RWPE2 (cell line): Measurements from ENCODE around the gene RIMKLB.

ENCODE experiments used
- ATAC-seq: fragments of 200-7000 bp; cut with Tn5 transposase; 3 replicates; pipeline ENCODE4 v1.9.1; 2021; ENCODE audit warnings: low read depth
- DNase-seq: peaks from one replicate; pipeline ENCODE4 v3.0.0-alpha.2; 2020; ENCODE audit warnings: low spot score
- H3K27ac ChIP-seq: fragments of 450-650 bp; 2 replicates; pipeline ENCODE4 v1.5.1; 2017; ENCODE audit warnings: mild to moderate bottlenecking; ENCODE audit not compliant: poor library complexity, severe bottlenecking
- H3K27me3 ChIP-seq: fragments of 250-450 bp; sonication (Bioruptor Pico); 2 replicates; pipeline ENCODE4 v1.5.1; 2021; ENCODE audit warnings: mild to moderate bottlenecking, moderate library complexity; ENCODE audit not compliant: insufficient read depth, poor library complexity, severe bottlenecking
- H3K36me3 ChIP-seq: fragments of 250-450 bp; sonication (Bioruptor Pico); 2 replicates; pipeline ENCODE4 v1.5.1; 2020; ENCODE audit warnings: low read depth, mild to moderate bottlenecking, moderate library complexity
- H3K4me1 ChIP-seq: fragments of 250-450 bp; sonication (Bioruptor Pico); 2 replicates; pipeline ENCODE4 v1.5.1; 2021; ENCODE audit warnings: mild to moderate bottlenecking, moderate library complexity; ENCODE audit not compliant: insufficient read depth, poor library complexity, severe bottlenecking
- H3K4me3 ChIP-seq: fragments of 250-450 bp; sonication (Bioruptor Pico); 2 replicates; pipeline ENCODE4 v1.5.1; 2021; ENCODE audit warnings: mild to moderate bottlenecking, moderate library complexity; ENCODE audit not compliant: severe bottlenecking
- H3K9me3 ChIP-seq: fragments of 250-450 bp; sonication (Bioruptor Pico); 2 replicates; pipeline ENCODE4 v1.5.1; 2021; ENCODE audit warnings: mild to moderate bottlenecking, moderate library complexity; ENCODE audit not compliant: severe bottlenecking
- CTCF ChIP-seq: fragments of 450-650 bp; IDR thresholded peaks from one replicate; pipeline ENCODE4 v1.5.1; 2017; ENCODE audit warnings: mild to moderate bottlenecking, moderate library complexity; ENCODE audit not compliant: poor library complexity, severe bottlenecking

The RIMKLB gene

GRCh38 chr12:8697476-8698131 lies at the start of gene RIMKLB:
Gene RIMKLB, plus strand, starts transcription at chr12:8697991. Its CDS starts 15,876 bp downstream, at chr12:8713867.
- no peaks in the 10 kb centered on the region for H3K36me3 ChIP-seq
- H3K9me3 ChIP-seq, result no peaks in the 10 kb centered on the region
- peaks cover 8% of the 10 kb centered on the region for H3K4me1 ChIP-seq
- no peaks in the 10 kb centered on the region for H3K27me3 ChIP-seq
- H3K27ac ChIP-seq, result peak within 1 kb of the TSS; percentile 71
- H3K4me3 ChIP-seq, result peak within 1 kb of the TSS; percentile 62
- ATAC-seq, result peak; percentile 68
- DNase-seq, result peak; percentile 58
- TF ChIP-seq CTCF, result no peak

GRCh38 chr12:8648576-8649205 lies 49.1 kb upstream of the RIMKLB start:
- TF ChIP-seq CTCF, result no peak
- no peaks in the 10 kb centered on the region for H3K9me3 ChIP-seq
- H3K27ac ChIP-seq, result no peak overlapping the region
- no peaks in the 10 kb centered on the region for H3K4me1 ChIP-seq
- DNase-seq (no peak), ATAC-seq (no peak)
- no peak overlapping the region for H3K4me3 ChIP-seq
- H3K36me3 ChIP-seq, result no peaks in the 10 kb centered on the region
- no peaks in the 10 kb centered on the region for H3K27me3 ChIP-seq

GRCh38 chr12:8655421-8655820 lies 42.4 kb upstream of the RIMKLB start:
- ATAC-seq (no peak), DNase-seq (no peak)

GRCh38 chr12:8658346-8658745 lies 39.4 kb upstream of the RIMKLB start:
- Histone ChIP-seq H3K4me1 (peaks cover 10% of the 10 kb centered on the region), H3K4me3 (no peak overlapping the region), H3K9me3 (no peaks in the 10 kb centered on the region), H3K36me3 (no peaks in the 10 kb centered on the region), H3K27ac (peak overlapping the region; percentile 82), H3K27me3 (no peaks in the 10 kb centered on the region)
- no peak for DNase-seq
- peak; percentile 87 for ATAC-seq
- no peak for TF ChIP-seq CTCF

More at GRCh38 chr12:8655421-8655820, 42.4 kb upstream of the RIMKLB start:
- Histone ChIP-seq H3K36me3 (no peaks in the 10 kb centered on the region), H3K4me1 (peaks cover 6% of the 10 kb centered on the region), H3K4me3 (no peak overlapping the region), H3K27me3 (no peaks in the 10 kb centered on the region), H3K27ac (no peak overlapping the region), H3K9me3 (no peaks in the 10 kb centered on the region)
- no peak for TF ChIP-seq CTCF

GRCh38 chr12:8661016-8661415 lies 36.8 kb upstream of the RIMKLB start:
- H3K9me3 ChIP-seq, result no peaks in the 10 kb centered on the region
- H3K4me3 ChIP-seq, result no peak overlapping the region
- peaks cover 10% of the 10 kb centered on the region for H3K4me1 ChIP-seq
- H3K27ac ChIP-seq, result no peak overlapping the region
- TF ChIP-seq CTCF, result no peak
- no peak for ATAC-seq
- no peak for DNase-seq
- H3K27me3 ChIP-seq, result no peaks in the 10 kb centered on the region
- H3K36me3 ChIP-seq, result no peaks in the 10 kb centered on the region
